Ovary (tissue), 9 donors: ENCODE data around the gene CRMP1. TPM values are rescaled to one million over a fixed set of nuclear protein-coding genes. Genes with fewer than 3 reads are reported as not detected.

Experiments
- DNase-seq, 5 donors: peaks; one replicate each; pipeline ENCODE4 v3.0.0-alpha.2; 2019 to 2020
- H3K27ac ChIP-seq, 2 donors: fragments of 200-600 bp; one replicate each; pipeline versions ENCODE4 v1.5.1 to v1.8.0; 2019 to 2022
- H3K27me3 ChIP-seq: fragments of 200-600 bp; one replicate; pipeline ENCODE4 v1.8.0; 2022
- H3K36me3 ChIP-seq: fragments of 200-600 bp; sonication (generic); one replicate; pipeline ENCODE4 v1.5.1; 2019
- H3K4me1 ChIP-seq: one replicate; pipeline ENCODE4 v1.8.1; 2013; ENCODE audit warnings: mild to moderate bottlenecking, moderate library complexity; ENCODE audit not compliant: insufficient read depth
- H3K4me3 ChIP-seq: fragments of 200-600 bp; sonication (generic); one replicate; pipeline ENCODE4 v1.5.1; 2017
- H3K9me3 ChIP-seq, 2 donors: fragments of 200-600 bp in 1 of 2; sonication (generic) in 1 of 2; one replicate each; pipeline versions ENCODE4 v1.5.1 to v1.8.1; 2013 to 2019; ENCODE audit warnings: mild to moderate bottlenecking in 1 of 2, moderate library complexity in 1 of 2
- EP300 ChIP-seq: sonication (generic); formaldehyde crosslinking; IDR thresholded peaks from one replicate; pipeline ENCODE4 v1.6.1; 2017; ENCODE audit warnings: antibody characterized with exemption
- POLR2A ChIP-seq: fragments of 450-650 bp; IDR thresholded peaks from one replicate; pipeline ENCODE4 v1.6.1; 2017; ENCODE audit warnings: antibody characterized with exemption, mild to moderate bottlenecking, moderate library complexity
- WGBS, 3 donors: extraction: QIAGEN DNeasy Blood & Tissue Kit in 1 of 3; methylation state at CpG; one replicate each; pipeline versions ENCODE4 v1.1.5 to v1.1.7; 2013 to 2017; 5-methylcytosine and 5-hydroxymethylcytosine counted together
- intact Hi-C, 4 donors: fragments of 100-400 bp; cut with DNase I; formaldehyde crosslinking; loops; one replicate each; pipeline versions ENCODE4 v1.11.0 to v1.15.1; 2022 to 2023
- polyA plus RNA-seq, 2 donors: library from polyadenylated mRNA; stranded (reverse); fragments of 200-250 nt in 1 of 2; fragments of 350-450 nt in 1 of 2; fragmentation: Illumina TruSeq in 1 of 2; extraction: RNeasy Lipid Tissue Mini Kit (QIAGEN cat#74804) in 1 of 2; gene quantifications; one replicate each; pipeline ENCODE4 v1.2.3, GENCODE V29; 2013 to 2014
- total RNA-seq, 7 donors: library from RNA; depleted of rRNA in 2 of 7; stranded (reverse); fragments of >200 nt in 2 of 7; fragmentation: NEBNext Ultra II Directional in 3 of 7; extraction: Animal tissue kit (Norgen Biotek cat#: 25700) in 3 of 7; gene quantifications; one replicate each; pipeline versions ENCODE4 v1.1.0 to v1.2.4, GENCODE V29; 2016 to 2023
- TF ChIP-seq, protein P1 (sequence below), 3 donors: fragments of 450-650 bp in 2 of 3; fragments of 200-600 bp in 1 of 3; IDR thresholded peaks; one replicate each; pipeline versions ENCODE4 v1.5.1 to v1.8.0; 2016 to 2022; ENCODE audit warnings: antibody characterized with exemption in 3 of 3, mild to moderate bottlenecking in 1 of 3
- donor health status: DM: no; HTN: no; CAD: no; lungs with moderate emphysema.
- donor health status: DM: no; HTN: no; CAD: no.
- donor health status: Bipolar disorder and iron deficiency.
- donor health status: DM: yes; HTN: yes; CAD: no.
- donor health status: DM: no; HTN: no; CAD: no.
- donor health status: DM: yes; HTN: yes; CAD: no.

The CRMP1 gene
- total and polyA plus RNA-seq, 9 donors = 1.2 to 5.5 (median 4.2) TPM

DNA sequence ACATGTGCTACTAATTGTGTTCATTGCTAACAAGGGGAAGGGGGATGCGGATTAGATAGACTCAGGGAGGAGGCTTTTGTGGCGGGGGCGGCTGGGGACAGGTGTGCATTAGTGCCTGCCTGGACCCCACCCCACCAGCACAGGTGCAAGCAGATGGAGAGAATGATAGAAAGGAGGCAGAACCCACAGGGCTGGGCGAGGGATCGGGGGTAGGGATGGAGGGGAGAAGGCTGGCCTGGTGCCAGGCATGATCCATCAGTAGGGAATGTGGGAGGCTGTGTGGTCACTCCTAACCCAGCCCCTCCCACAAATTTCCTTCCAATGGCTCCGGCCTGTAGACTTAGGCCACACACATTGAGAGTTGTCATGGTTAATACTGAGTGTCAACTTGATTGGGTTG lies 30.5 kb upstream of the CRMP1 start:
- Histone ChIP-seq H3K4me1 (no peaks in the 10 kb centered on the region), H3K4me3 (no peak overlapping the region), H3K27ac (no peak overlapping the region), H3K27me3 (no peaks in the 10 kb centered on the region), H3K9me3 (no peaks in the 10 kb centered on the region), H3K36me3 (no peaks in the 10 kb centered on the region)
- intact Hi-C loops = no loop called here
- no peak for TF ChIP-seq POLR2A
- TF ChIP-seq, protein P1, sequence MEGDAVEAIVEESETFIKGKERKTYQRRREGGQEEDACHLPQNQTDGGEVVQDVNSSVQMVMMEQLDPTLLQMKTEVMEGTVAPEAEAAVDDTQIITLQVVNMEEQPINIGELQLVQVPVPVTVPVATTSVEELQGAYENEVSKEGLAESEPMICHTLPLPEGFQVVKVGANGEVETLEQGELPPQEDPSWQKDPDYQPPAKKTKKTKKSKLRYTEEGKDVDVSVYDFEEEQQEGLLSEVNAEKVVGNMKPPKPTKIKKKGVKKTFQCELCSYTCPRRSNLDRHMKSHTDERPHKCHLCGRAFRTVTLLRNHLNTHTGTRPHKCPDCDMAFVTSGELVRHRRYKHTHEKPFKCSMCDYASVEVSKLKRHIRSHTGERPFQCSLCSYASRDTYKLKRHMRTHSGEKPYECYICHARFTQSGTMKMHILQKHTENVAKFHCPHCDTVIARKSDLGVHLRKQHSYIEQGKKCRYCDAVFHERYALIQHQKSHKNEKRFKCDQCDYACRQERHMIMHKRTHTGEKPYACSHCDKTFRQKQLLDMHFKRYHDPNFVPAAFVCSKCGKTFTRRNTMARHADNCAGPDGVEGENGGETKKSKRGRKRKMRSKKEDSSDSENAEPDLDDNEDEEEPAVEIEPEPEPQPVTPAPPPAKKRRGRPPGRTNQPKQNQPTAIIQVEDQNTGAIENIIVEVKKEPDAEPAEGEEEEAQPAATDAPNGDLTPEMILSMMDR (IDR thresholded peaks at IDR 0.05) = no peak
- TF ChIP-seq EP300 = no peak
- WGBS, 3 donors = 52 to 89% (median 58%) methylated on average over 6 of the region's 6 CpGs
- no peak for DNase-seq

- Histone ChIP-seq H3K27ac (no peak overlapping the region), H3K4me1 (no peaks in the 10 kb centered on the region), H3K36me3 (no peaks in the 10 kb centered on the region), H3K9me3 (no peaks in the 10 kb centered on the region), H3K27me3 (no peaks in the 10 kb centered on the region), H3K4me3 (no peak overlapping the region)
- TF ChIP-seq, protein P1 (IDR thresholded peaks at IDR 0.05) = no peak
- TF ChIP-seq EP300 (no peak), POLR2A (no peak)
- DNase-seq = no peak
- WGBS, 3 donors = 92 to 97% (median 92%) methylated on average over 3 of the region's 3 CpGs
- intact Hi-C loops = no loop called here
These were observed 29.7 kb upstream of the CRMP1 start for GRCh38 chr4:5922556-5922955.

DNA sequence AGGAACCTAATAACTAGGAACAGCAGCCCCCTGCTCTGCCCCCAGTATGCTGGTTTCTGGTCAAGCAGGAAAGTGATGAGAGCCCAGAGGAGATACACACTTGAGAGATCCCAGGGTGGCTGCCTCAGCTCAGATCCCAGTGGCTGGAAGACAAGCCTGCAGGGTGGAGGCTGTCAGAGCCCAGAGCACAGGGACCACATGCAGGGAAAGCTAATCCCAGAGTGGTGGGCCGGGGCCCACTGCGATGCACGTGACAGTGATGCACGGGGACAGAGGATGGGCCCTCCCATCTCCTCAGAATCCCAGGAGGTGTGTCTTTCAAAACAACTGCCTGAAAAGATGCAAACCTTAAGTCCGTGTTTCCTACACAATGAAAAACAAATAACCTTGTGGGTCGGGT lies 29.1 kb upstream of the CRMP1 start:
- no peak for DNase-seq
- H3K27me3 ChIP-seq = no peaks in the 10 kb centered on the region
- intact Hi-C loops = no loop called here
- no peak overlapping the region for H3K27ac ChIP-seq
- TF ChIP-seq, protein P1 (IDR thresholded peaks at IDR 0.05) = no peak
- TF ChIP-seq EP300 (no peak), POLR2A (no peak)
- no peaks in the 10 kb centered on the region for H3K4me1 ChIP-seq
- no peaks in the 10 kb centered on the region for H3K9me3 ChIP-seq
- WGBS, 3 donors = 37 to 51% (median 47%) methylated on average over 6 of the region's 6 CpGs
- no peaks in the 10 kb centered on the region for H3K36me3 ChIP-seq
- H3K4me3 ChIP-seq = no peak overlapping the region

DNA sequence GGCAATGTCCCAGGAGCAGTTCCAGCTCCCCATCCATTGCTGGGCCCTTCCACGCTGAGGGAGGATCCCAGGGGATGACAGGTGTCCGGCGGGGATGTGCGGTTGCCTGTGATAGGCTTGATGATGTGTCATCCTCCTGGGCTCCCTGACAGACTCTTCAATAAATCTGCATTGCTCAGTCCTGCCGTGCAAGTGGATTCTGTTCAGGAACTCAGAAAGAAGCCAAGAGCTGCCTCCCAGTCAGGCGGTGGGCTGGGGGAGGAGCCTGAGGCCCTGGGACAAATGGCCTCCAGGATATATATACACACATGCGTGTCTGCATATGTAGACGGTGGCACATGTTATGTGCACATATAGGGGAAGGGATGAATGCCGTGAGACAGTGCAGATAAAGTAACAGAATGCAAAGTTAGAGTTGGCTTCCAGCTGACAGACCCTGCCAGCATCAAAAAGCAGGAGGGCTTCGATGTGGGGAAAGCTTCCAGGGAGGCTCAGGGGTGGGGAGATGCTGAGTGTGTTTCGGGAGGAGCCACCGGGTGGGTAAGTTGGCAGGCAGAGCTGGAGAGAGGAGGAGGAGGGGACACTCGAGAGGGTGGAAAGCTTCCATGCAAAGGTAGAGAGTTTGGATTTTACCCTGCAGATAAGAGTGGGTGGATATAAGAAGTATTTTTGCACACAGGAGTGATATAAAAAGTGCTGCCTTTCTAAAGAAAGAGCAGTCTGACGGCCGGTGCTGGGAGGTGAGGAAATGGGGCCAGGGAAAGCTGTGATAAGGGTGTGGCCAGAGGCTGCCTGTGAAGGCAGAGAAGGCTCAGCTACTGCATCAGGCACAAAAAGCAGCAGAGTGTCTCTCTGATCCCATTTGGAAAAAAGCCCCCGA lies 28.5 kb upstream of the CRMP1 start:
- intact Hi-C loops = no loop called here
- H3K4me1 ChIP-seq = no peaks in the 10 kb centered on the region
- H3K9me3 ChIP-seq = no peaks in the 10 kb centered on the region
- H3K4me3 ChIP-seq = no peak overlapping the region
- DNase-seq = no peak
- TF ChIP-seq EP300 (no peak), POLR2A (no peak)
- TF ChIP-seq, protein P1 (IDR thresholded peaks at IDR 0.05) = no peak
- no peaks in the 10 kb centered on the region for H3K27me3 ChIP-seq
- H3K27ac ChIP-seq = no peak overlapping the region
- 9 to 14% (median 10%) methylated on average over 16 of the region's 16 CpGs for WGBS, 3 donors
- no peaks in the 10 kb centered on the region for H3K36me3 ChIP-seq
